Measurements from ENCODE around the gene CSN1S1.

The CSN1S1 gene

DNA sequence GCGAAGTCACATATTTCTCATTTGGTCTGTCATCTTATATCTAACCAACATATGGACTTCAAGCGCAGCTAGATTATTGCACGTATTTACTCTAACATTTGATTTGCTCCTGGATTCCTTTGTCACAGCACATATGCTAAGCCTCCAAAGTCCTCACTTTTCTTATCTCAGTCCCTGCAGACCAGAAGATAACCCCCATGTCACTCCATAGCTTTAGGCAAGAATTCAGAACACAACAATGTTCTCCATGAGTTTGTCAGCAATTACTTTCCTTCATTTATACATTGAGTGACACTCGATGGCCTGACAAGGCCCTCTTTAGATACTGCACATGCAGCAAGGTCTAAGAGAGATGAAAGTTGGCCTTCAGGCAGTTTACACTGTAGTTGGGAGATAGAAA lies 60.1 kb downstream of the CSN1S1 start:
- DNase-seq (ENCODE audit: low read depth, low spot score) = no peak

DNA sequence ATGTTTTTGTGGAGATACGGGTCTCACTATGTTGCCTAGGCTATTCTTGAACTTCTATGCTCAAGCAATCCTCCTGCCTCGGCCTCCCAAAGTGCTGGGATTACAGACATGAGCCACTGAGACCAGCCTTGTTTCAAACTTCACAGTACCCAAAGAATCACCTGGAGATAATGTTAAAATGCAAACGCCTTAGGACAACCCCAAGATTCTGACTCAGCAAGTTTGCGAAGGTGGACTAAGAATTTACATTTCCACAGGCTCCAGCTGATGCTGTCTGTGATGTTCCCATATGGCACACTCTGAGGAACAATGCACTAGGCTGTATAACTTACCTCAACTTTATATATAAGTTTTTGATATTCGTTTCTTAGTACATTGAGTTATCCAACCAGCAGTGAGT lies 63.9 kb downstream of the CSN1S1 start:
- DNase-seq (ENCODE audit: low read depth, low spot score) = no peak

- no peak for DNase-seq (ENCODE audit: low read depth, low spot score)
Observed at GRCh38 chr4:69995526-69996016, 64.7 kb downstream of the CSN1S1 start, which contains the start of gene STATH. Gene STATH, plus strand, starts transcription at chr4:69995966. Its CDS starts 2,472 bp downstream, at chr4:69998438.
